GM18499 (cell line): ENCODE measurements around the gene MIPOL1.

Source experiments
- ATAC-seq: cut with Tn5 transposase; IDR thresholded peaks from one replicate; pipeline ENCODE4 v1.9.1; 2021; ENCODE audit warnings: moderate number of reproducible peaks; ENCODE audit not compliant: insufficient read depth, unreplicated experiment

The MIPOL1 gene

GRCh38 chr14:37573356-37573755 is 375.6 kb downstream of the MIPOL1 start:
- ATAC-seq = no peak

GRCh38 chr14:37579274-37579673 is 381.5 kb downstream of the MIPOL1 start:
- ATAC-seq = no peak

GRCh38 chr14:37580146-37580545 is 382.4 kb downstream of the MIPOL1 start:
- no peak for ATAC-seq

GRCh38 chr14:37583358-37584210 is 385.8 kb downstream of the MIPOL1 start:
- no peak for ATAC-seq

GRCh38 chr14:37584211-37585100 is 386.7 kb downstream of the MIPOL1 start:
- no peak for ATAC-seq

- no peak for ATAC-seq
Observed at GRCh38 chr14:37585101-37585511, 387.4 kb downstream of the MIPOL1 start.

GRCh38 chr14:37585971-37586796 is 388.4 kb downstream of the MIPOL1 start:
- no peak for ATAC-seq

GRCh38 chr14:37586797-37587130 is 389.0 kb downstream of the MIPOL1 start:
- no peak for ATAC-seq

GRCh38 chr14:37587131-37587803 is 389.5 kb downstream of the MIPOL1 start:
- no peak for ATAC-seq

GRCh38 chr14:37587881-37588666 is 390.3 kb downstream of the MIPOL1 start:
- ATAC-seq = no peak

GRCh38 chr14:37588667-37588955 is 390.9 kb downstream of the MIPOL1 start:
- no peak for ATAC-seq

- ATAC-seq = no peak
Observed at GRCh38 chr14:37588956-37589714, 391.4 kb downstream of the MIPOL1 start.

- no peak for ATAC-seq
Observed at GRCh38 chr14:37589715-37590427, 392.1 kb downstream of the MIPOL1 start.

GRCh38 chr14:37590428-37591139 is 392.8 kb downstream of the MIPOL1 start:
- no peak for ATAC-seq

GRCh38 chr14:37591311-37591940 is 393.7 kb downstream of the MIPOL1 start:
- no peak for ATAC-seq

- ATAC-seq = no peak
Observed at GRCh38 chr14:37591941-37592481, 394.3 kb downstream of the MIPOL1 start.
